Astrocyte (in vitro differentiated cells and primary cell): ENCODE results near the gene MRPL42. TPM values are rescaled to one million over a fixed set of nuclear protein-coding genes. Genes with fewer than 3 reads are reported as not detected.
A peak's percentile ranks its signal among the peaks of the same experiment; 100 is the strongest.
"Not testable (repeated sequence)": the region's sequence is repeated elsewhere in the genome, so short reads cannot be mapped to it uniquely, and the experiment has no call there.

Source experiments
- DNase-seq: peaks from one replicate; pipeline ENCODE4 v3.0.0-alpha.2; 2010; ENCODE audit warnings: low read depth
- FAIRE-seq: peaks from 2 replicates; lab custom pipeline; 2011; peaks lifted over from hg19 to GRCh38; lab: Jason Lieb, UNC
- H2AFZ ChIP-seq: 2 replicates; pipeline ENCODE4 v1.6.0; 2012; ENCODE audit warnings: low read depth, low read length, inconsistent platforms
- H3K27ac ChIP-seq: 2 replicates; pipeline ENCODE4 v1.5.1; 2011; ENCODE audit warnings: low read depth, low read length, inconsistent platforms
- H3K27me3 ChIP-seq: 2 replicates; pipeline ENCODE4 v1.6.0; 2011; ENCODE audit warnings: low read length, inconsistent platforms; ENCODE audit not compliant: insufficient read depth
- H3K36me3 ChIP-seq: 2 replicates; pipeline ENCODE4 v1.5.1; 2011; ENCODE audit warnings: low read length, inconsistent platforms; ENCODE audit not compliant: insufficient read depth
- H3K4me1 ChIP-seq: 2 replicates; pipeline ENCODE4 v1.5.1; 2011; ENCODE audit warnings: low read length, inconsistent platforms; ENCODE audit not compliant: insufficient read depth
- H3K4me2 ChIP-seq: 2 replicates; pipeline ENCODE4 v1.6.0; 2012; ENCODE audit warnings: low read length, inconsistent platforms
- H3K4me3 ChIP-seq: 2 replicates; pipeline ENCODE4 v1.5.1; 2011; ENCODE audit warnings: low read depth, mild to moderate bottlenecking, low read length, inconsistent platforms; ENCODE audit not compliant: insufficient read depth
- H3K79me2 ChIP-seq: 2 replicates; pipeline ENCODE4 v1.6.0; 2012; ENCODE audit warnings: mild to moderate bottlenecking, low read length, inconsistent platforms; ENCODE audit not compliant: insufficient read depth
- H3K9ac ChIP-seq: 2 replicates; pipeline ENCODE4 v1.6.0; 2012; ENCODE audit warnings: mild to moderate bottlenecking, low read length, inconsistent platforms
- H3K9me3 ChIP-seq: 2 replicates; pipeline ENCODE4 v1.5.1; 2012; ENCODE audit warnings: low read depth, mild to moderate bottlenecking, low read length, inconsistent platforms; ENCODE audit not compliant: insufficient read depth
- H4K20me1 ChIP-seq: 2 replicates; pipeline ENCODE4 v1.6.0; 2012; ENCODE audit warnings: low read length, inconsistent platforms; ENCODE audit not compliant: insufficient read depth
- H3K27ac Mint-ChIP-seq: one replicate; pipeline ENCODE4 v1.8.0; 2021; ENCODE audit warnings: mild to moderate bottlenecking, mixed read lengths; ENCODE audit not compliant: unreplicated experiment
- H3K27me3 Mint-ChIP-seq: one replicate; pipeline ENCODE4 v1.8.0; 2021; ENCODE audit warnings: low read depth, mixed read lengths; ENCODE audit not compliant: unreplicated experiment
- H3K36me3 Mint-ChIP-seq: one replicate; pipeline ENCODE4 v1.8.0; 2021; ENCODE audit warnings: low read depth, mixed read lengths; ENCODE audit not compliant: unreplicated experiment
- H3K4me1 Mint-ChIP-seq: one replicate; pipeline ENCODE4 v1.8.0; 2021; ENCODE audit warnings: low read depth, mixed read lengths; ENCODE audit not compliant: unreplicated experiment
- H3K4me3 Mint-ChIP-seq: one replicate; pipeline ENCODE4 v1.8.0; 2021; ENCODE audit warnings: mild to moderate bottlenecking, moderate library complexity, mixed read lengths; ENCODE audit not compliant: unreplicated experiment
- H3K9me3 Mint-ChIP-seq: one replicate; pipeline ENCODE4 v1.8.0; 2021; ENCODE audit warnings: mild to moderate bottlenecking, mixed read lengths; ENCODE audit not compliant: unreplicated experiment
- CTCF ChIP-seq: IDR thresholded peaks from 2 replicates; pipeline ENCODE4 v1.5.1; 2011; ENCODE audit warnings: low read depth, mild to moderate bottlenecking, inconsistent platforms, low read length, moderate library complexity; ENCODE audit not compliant: insufficient read depth
- EZH2 ChIP-seq: IDR thresholded peaks from 2 replicates; pipeline ENCODE4 v1.6.1; 2012; ENCODE audit warnings: mild to moderate bottlenecking, low read length, inconsistent platforms; ENCODE audit not compliant: insufficient read depth
- total RNA-seq: library from RNA; stranded (reverse); gene quantifications from 2 replicates; pipeline ENCODE4 v1.2.1, GENCODE V29; 2021

The MRPL42 gene
- total RNA-seq, 1 donor from 2014 or later, result 65.6 TPM

DNA sequence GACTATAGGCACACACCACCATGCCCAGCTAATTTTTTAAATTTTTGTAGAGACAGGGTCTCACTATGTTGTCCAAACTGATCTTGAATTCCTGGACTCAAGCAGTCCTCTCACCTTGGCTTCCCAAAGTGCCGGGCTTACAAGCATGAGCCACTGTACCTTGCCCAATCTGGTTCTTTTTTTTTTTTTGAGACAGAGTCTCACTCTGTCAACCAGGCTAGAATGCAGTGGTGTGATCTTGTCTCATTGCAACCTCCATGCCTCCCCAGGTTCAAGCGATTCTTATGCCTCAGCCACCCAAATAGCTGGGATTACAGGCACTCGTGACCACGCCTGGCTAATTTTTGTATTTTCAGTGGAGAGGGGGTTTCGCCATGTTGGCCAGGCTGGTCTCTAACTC is 15.4 kb downstream of the MRPL42 start:
- DNase-seq (no peak), FAIRE-seq (no peak)
- H3K4me1 ChIP-seq, result peaks cover 5% of the 10 kb centered on the region
- no peak for TF ChIP-seq CTCF
- no peak for TF ChIP-seq EZH2
- no peak overlapping the region for H2AFZ ChIP-seq
- H3K36me3 ChIP-seq, result peaks cover 54% of the 10 kb centered on the region
- Mint-ChIP-seq H3K9me3 (no peaks in the 10 kb centered on the region), H3K4me1 (peaks cover 5% of the 10 kb centered on the region), H3K27me3 (no peaks in the 10 kb centered on the region), H3K4me3 (no peak overlapping the region), H3K36me3 (peaks cover 7% of the 10 kb centered on the region), H3K27ac (no peak overlapping the region)
- H3K27ac ChIP-seq, result no peak overlapping the region
- no peaks in the 10 kb centered on the region for H3K9me3 ChIP-seq
- H3K27me3 ChIP-seq, result no peaks in the 10 kb centered on the region
- H4K20me1 ChIP-seq, result peaks cover 32% of the 10 kb centered on the region
- H3K4me2 ChIP-seq, result no peak overlapping the region
- no peak overlapping the region for H3K4me3 ChIP-seq
- H3K9ac ChIP-seq, result no peak overlapping the region
- H3K79me2 ChIP-seq, result peaks cover 14% of the 10 kb centered on the region

GRCh38 chr12:93483151-93483807 is 16.0 kb downstream of the MRPL42 start:
- peaks cover 14% of the 10 kb centered on the region for H3K79me2 ChIP-seq
- Mint-ChIP-seq H3K9me3 (no peaks in the 10 kb centered on the region), H3K4me1 (peaks cover 5% of the 10 kb centered on the region), H3K4me3 (no peak overlapping the region), H3K27me3 (no peaks in the 10 kb centered on the region), H3K27ac (no peak overlapping the region), H3K36me3 (peaks cover 7% of the 10 kb centered on the region)
- no peaks in the 10 kb centered on the region for H3K9me3 ChIP-seq
- TF ChIP-seq EZH2, result no peak
- TF ChIP-seq CTCF, result no peak
- H3K4me1 ChIP-seq, result peaks cover 5% of the 10 kb centered on the region
- no peak overlapping the region for H3K27ac ChIP-seq
- no peak overlapping the region for H3K4me2 ChIP-seq
- H2AFZ ChIP-seq, result no peak overlapping the region
- peaks cover 54% of the 10 kb centered on the region for H3K36me3 ChIP-seq
- DNase-seq (no peak), FAIRE-seq (no peak)
- no peak overlapping the region for H3K4me3 ChIP-seq
- H3K27me3 ChIP-seq, result no peaks in the 10 kb centered on the region
- H4K20me1 ChIP-seq, result peaks cover 32% of the 10 kb centered on the region
- H3K9ac ChIP-seq, result no peak overlapping the region

DNA sequence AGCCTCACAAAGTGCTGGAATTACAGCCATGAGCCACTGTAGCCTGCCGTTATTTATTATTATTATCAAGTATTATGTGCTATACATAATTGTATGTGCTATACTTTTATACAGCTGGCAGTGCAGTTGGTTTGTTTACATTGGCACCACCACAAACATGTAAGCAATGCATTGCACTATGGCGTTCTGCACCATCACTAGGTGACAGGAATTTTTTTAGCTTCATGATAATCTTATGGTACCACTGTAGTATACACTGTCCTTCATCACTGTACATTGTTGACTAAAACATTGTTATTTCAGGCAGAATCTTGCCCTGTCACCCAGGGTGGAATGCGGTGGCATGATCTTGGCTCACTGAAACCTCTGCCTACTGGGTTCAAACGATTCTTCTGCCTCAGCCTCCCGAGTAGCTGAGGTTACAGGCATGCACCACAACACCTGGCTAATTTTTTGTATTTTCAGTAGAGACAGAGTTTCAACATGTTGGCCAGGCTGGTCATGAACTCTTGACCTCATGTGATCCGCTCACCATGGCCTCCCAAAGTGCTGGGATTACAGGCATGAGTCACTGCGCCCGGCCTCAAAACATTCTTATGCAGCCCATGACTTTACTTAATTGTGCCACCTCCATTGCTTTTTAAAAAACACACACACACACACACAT is 17.1 kb downstream of the MRPL42 start:
- FAIRE-seq (peak; percentile 9), DNase-seq (no peak)
- Histone ChIP-seq H3K9me3 (no peaks in the 10 kb centered on the region), H3K4me2 (peak overlapping the region; percentile 28), H3K27me3 (no peaks in the 10 kb centered on the region), H3K9ac (no peak overlapping the region), H4K20me1 (peaks cover 29% of the 10 kb centered on the region), H3K27ac (no peak overlapping the region), H3K4me3 (no peak overlapping the region), H3K79me2 (peaks cover 14% of the 10 kb centered on the region), H3K36me3 (peaks cover 48% of the 10 kb centered on the region), H2AFZ (no peak overlapping the region), H3K4me1 (peaks cover 5% of the 10 kb centered on the region)
- Mint-ChIP-seq H3K27ac (no peak overlapping the region), H3K9me3 (no peaks in the 10 kb centered on the region), H3K27me3 (no peaks in the 10 kb centered on the region), H3K4me1 (peaks cover 5% of the 10 kb centered on the region), H3K4me3 (no peak overlapping the region), H3K36me3 (peaks cover 10% of the 10 kb centered on the region)
- TF ChIP-seq EZH2, result no peak

GRCh38 chr12:93492808-93493207 is 25.5 kb downstream of the MRPL42 start:
- not testable (repeated sequence) for DNase-seq, H3K4me3 Mint-ChIP-seq, H4K20me1 ChIP-seq, H3K4me2 ChIP-seq, H3K9me3 Mint-ChIP-seq, H3K9me3 ChIP-seq, H3K4me1 ChIP-seq, H3K27ac ChIP-seq, H2AFZ ChIP-seq, H3K4me3 ChIP-seq, FAIRE-seq, H3K27ac Mint-ChIP-seq, H3K4me1 Mint-ChIP-seq, H3K27me3 Mint-ChIP-seq, H3K27me3 ChIP-seq, H3K9ac ChIP-seq
- peaks cover 26% of the 10 kb centered on the region for H3K36me3 ChIP-seq
- H3K36me3 Mint-ChIP-seq, result peaks cover 30% of the 10 kb centered on the region
- peaks cover 17% of the 10 kb centered on the region for H3K79me2 ChIP-seq
